Left lung (tissue), 10 donors: ENCODE measurements around the gene CYP27C1. TPM values are rescaled to one million over a fixed set of nuclear protein-coding genes. Genes with fewer than 3 reads are reported as not detected.

Experiments used
- ATAC-seq: fragments of 200-7000 bp; cut with Tn5 transposase; one replicate; pipeline ENCODE4 v1.9.1; 2020; ENCODE audit warnings: moderate library complexity
- DNase-seq, 4 donors: peaks; one replicate each; pipeline ENCODE4 v3.0.0-alpha.2; 2013 to 2020
- H3K27ac ChIP-seq, 2 donors: fragments of 200-600 bp; sonication (generic) in 1 of 2; one replicate each; pipeline versions ENCODE4 v1.5.0 to v1.8.0; 2020 to 2021
- H3K27me3 ChIP-seq, 2 donors: fragments of 200-600 bp; sonication (generic) in 1 of 2; one replicate each; pipeline versions ENCODE4 v1.5.0 to v1.8.0; 2020 to 2021
- H3K36me3 ChIP-seq, 2 donors: fragments of 200-600 bp; sonication (generic) in 1 of 2; one replicate each; pipeline versions ENCODE4 v1.5.0 to v1.8.0; 2020 to 2021
- H3K4me1 ChIP-seq, 2 donors: fragments of 200-600 bp; one replicate each; pipeline ENCODE4 v1.8.0; 2021
- H3K4me3 ChIP-seq, 2 donors: fragments of 200-600 bp; sonication (generic) in 1 of 2; one replicate each; pipeline versions ENCODE4 v1.5.0 to v1.8.0; 2020 to 2021; ENCODE audit warnings: mild to moderate bottlenecking in 1 of 2
- H3K9me3 ChIP-seq, 2 donors: fragments of 200-600 bp; sonication (generic) in 1 of 2; one replicate each; pipeline versions ENCODE4 v1.5.0 to v1.8.0; 2020 to 2021
- intact Hi-C, 2 donors: fragments of 100-400 bp; cut with DNase I; formaldehyde crosslinking; loops; one replicate each; pipeline versions ENCODE4 v1.11.2 to v1.14.2; 2022
- polyA plus RNA-seq, 6 donors: library from polyadenylated mRNA; unstranded; fragments of 120-200 nt; gene quantifications; one replicate each; pipeline ENCODE4 v1.2.1, GENCODE V29; 2013; ENCODE audit not compliant: insufficient read length in 6 of 6
- total RNA-seq, 2 donors: library from RNA; stranded (reverse); fragmentation: NEBNext Ultra II Directional; extraction: Animal tissue kit (Norgen Biotek cat#: 25700); gene quantifications; one replicate each; pipeline ENCODE4 v1.2.1, GENCODE V29; 2021
- TF ChIP-seq, protein P1 (sequence below), 2 donors: fragments of 200-600 bp; sonication (generic) in 1 of 2; IDR thresholded peaks; one replicate each; pipeline versions ENCODE4 v1.5.0 to v1.8.0; 2021; ENCODE audit warnings: antibody characterized with exemption in 2 of 2
- donor health status: DM: no; HTN: yes; CAD: no.
- donor health status: DM: no; HTN: no; CAD: no.

The CYP27C1 gene
- total and polyA plus RNA-seq, 8 donors = 0.10 to 13.2 (median 10.4) TPM

DNA sequence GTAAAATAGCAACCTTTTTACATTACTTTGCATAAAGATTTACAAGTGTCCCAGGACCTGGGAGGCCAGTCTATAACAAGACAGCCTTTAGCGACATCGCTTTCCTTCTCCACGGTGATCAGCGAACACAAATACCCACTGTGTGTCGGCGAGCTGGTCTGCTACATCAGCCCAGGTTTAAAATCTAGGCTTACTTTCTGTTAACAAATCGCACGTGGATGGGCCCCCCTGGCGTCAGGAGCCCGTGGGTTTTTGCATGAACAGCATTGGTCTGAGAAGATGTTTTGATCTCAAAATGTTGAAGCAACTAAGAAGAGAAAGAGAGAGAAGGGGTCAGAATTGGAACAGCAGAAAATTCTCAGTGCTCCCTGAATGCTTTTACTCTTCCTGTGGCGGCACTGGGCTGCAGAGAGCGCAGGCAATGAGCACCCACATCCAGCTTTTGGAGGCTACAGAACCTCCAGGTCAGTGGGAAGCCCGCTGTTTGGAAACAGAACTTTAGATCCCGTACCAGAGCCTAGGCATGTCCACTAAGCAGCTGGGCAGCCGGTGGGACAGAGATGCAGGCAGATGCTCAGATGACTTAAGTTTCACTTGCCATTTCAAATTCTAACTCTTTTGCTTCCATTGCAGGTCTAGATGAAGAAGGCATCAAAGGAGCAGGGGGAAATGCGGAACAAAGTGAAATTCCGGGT, 32.9 kb downstream of the CYP27C1 start:
- Histone ChIP-seq H3K4me3 (no peak overlapping the region), H3K27ac (no peak overlapping the region), H3K9me3 (no peaks in the 10 kb centered on the region), H3K27me3 (peaks cover 0 to 6% of the 10 kb centered on the region in 2 donors), H3K4me1 (no peaks in the 10 kb centered on the region), H3K36me3 (no peaks in the 10 kb centered on the region)
- ATAC-seq (no peak), DNase-seq (no peak)
- intact Hi-C loops = no loop called here
- TF ChIP-seq, protein P1, sequence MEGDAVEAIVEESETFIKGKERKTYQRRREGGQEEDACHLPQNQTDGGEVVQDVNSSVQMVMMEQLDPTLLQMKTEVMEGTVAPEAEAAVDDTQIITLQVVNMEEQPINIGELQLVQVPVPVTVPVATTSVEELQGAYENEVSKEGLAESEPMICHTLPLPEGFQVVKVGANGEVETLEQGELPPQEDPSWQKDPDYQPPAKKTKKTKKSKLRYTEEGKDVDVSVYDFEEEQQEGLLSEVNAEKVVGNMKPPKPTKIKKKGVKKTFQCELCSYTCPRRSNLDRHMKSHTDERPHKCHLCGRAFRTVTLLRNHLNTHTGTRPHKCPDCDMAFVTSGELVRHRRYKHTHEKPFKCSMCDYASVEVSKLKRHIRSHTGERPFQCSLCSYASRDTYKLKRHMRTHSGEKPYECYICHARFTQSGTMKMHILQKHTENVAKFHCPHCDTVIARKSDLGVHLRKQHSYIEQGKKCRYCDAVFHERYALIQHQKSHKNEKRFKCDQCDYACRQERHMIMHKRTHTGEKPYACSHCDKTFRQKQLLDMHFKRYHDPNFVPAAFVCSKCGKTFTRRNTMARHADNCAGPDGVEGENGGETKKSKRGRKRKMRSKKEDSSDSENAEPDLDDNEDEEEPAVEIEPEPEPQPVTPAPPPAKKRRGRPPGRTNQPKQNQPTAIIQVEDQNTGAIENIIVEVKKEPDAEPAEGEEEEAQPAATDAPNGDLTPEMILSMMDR (IDR thresholded peaks at IDR 0.05) = no peak

DNA sequence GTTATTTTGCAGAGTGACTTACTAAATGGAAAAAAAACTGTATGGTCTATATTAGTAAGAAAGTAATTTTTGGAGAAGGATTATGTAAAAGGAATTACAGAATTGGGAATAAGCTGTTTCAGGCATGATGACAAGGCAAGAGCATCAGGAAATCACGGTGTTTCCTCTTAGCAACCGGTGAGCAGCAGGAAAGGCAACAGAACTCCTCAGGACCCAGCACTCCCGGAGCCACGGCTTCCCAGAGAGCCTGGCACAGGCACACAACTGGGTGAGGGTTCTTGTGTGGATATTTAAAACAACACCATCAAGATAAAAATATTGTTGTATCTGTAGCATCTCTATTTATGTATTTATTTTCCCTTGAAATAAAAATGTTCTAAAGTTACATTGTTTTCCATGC, 34.4 kb downstream of the CYP27C1 start:
- TF ChIP-seq, protein P1 (IDR thresholded peaks at IDR 0.05) = no peak
- no peaks in the 10 kb centered on the region for H3K4me1 ChIP-seq
- ATAC-seq (no peak), DNase-seq (no peak)
- no peaks in the 10 kb centered on the region for H3K36me3 ChIP-seq
- no peaks in the 10 kb centered on the region for H3K27me3 ChIP-seq
- no peak overlapping the region for H3K27ac ChIP-seq
- H3K4me3 ChIP-seq = no peak overlapping the region
- peaks cover 0 to 2% of the 10 kb centered on the region in 2 donors for H3K9me3 ChIP-seq
- intact Hi-C loops = no loop called here

DNA sequence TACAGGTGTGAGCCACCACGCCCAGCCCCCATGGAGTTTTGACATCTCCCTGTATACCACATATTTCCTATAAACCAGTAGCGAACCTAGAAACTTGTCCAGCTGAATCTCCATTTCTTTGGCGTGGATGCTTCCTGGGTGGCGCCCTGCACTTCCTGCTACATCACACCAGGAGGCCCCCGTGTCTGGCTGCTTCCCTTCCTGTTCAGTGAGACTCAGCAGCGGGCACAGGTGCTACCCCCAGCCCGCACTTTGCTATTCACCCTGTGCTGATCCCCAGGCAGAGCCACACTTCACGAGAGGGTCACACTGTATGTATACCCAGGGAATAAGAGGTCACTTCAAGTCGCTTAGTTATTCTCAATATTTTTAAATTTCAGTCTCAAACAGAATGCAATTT, 35.0 kb downstream of the CYP27C1 start:
- Histone ChIP-seq H3K9me3 (peaks cover 0 to 8% of the 10 kb centered on the region in 2 donors), H3K4me3 (no peak overlapping the region), H3K4me1 (no peaks in the 10 kb centered on the region), H3K27ac (no peak overlapping the region), H3K36me3 (no peaks in the 10 kb centered on the region), H3K27me3 (no peaks in the 10 kb centered on the region)
- no peak for ATAC-seq
- intact Hi-C loops = no loop called here
- TF ChIP-seq, protein P1 (IDR thresholded peaks at IDR 0.05) = no peak
- DNase-seq = no peak

DNA sequence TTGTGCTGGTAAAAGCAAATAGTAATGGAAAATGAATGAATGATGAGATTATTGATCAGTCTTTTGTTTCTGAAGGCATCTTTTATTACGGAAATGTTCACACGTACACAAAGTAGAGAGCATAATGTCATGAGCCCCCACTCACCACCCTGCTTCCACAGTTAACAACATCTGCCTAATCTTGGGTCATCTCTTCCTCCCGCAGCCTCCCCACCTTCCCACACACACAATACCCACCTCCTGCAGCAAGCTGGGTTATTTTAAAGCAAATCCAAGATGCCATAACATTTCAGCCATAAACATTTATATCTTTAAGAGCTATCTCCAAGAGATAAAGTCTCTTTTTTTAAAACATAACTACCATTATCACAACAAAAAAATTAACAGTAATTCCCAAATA, 36.3 kb downstream of the CYP27C1 start:
- TF ChIP-seq, protein P1 (IDR thresholded peaks at IDR 0.05) = no peak
- intact Hi-C loops = no loop called here
- ATAC-seq (no peak), DNase-seq (no peak)
- peaks cover 0 to 12% of the 10 kb centered on the region in 2 donors for H3K9me3 ChIP-seq
- H3K36me3 ChIP-seq = no peaks in the 10 kb centered on the region
- no peak overlapping the region for H3K27ac ChIP-seq
- H3K27me3 ChIP-seq = no peaks in the 10 kb centered on the region
- no peaks in the 10 kb centered on the region for H3K4me1 ChIP-seq
- H3K4me3 ChIP-seq = no peak overlapping the region

DNA sequence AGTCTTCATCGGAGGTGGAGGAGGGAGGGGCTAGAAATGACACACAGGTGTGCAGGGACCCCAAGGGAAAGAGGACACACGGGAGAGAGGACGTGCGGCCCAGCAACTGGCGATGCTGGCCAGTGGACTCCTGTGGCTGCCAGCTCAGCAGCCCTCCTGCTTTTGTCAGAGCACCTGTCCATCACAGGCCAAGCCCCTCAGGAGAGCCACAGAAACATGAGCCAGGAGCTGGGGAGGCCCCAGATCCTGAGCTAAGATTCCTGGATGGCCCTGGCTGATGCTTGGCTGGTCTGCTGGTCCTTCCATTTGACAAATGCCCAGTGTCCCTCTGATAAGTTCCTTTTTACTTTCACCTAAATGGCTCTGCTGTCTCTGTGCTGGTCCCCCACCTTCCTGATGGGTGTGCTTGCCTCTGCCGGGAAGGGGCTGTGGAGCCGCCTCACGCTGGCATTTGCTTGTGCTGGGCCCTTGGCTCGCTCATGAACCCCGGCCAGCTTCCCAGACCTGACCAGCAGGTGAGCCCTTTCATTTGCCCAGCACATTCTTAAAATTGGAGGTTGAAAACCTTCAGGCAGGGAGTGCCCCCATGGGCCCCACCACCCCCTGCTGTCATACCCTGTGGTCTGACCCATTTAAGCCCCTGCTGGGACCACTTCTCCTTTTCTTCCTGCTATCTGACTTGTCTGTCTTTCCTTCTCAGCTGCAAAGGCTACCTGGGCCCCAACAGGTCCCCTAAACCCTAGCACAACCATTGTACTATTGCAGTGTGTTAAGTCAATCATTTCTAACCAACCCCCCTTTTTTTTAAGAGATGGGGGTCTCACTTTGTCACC, 37.3 kb downstream of the CYP27C1 start:
- TF ChIP-seq, protein P1 (IDR thresholded peaks at IDR 0.05) = no peak
- no peak for ATAC-seq
- no peaks in the 10 kb centered on the region for H3K36me3 ChIP-seq
- intact Hi-C loops = no loop called here
- no peak overlapping the region for H3K4me3 ChIP-seq
- no peak for DNase-seq
- H3K27ac ChIP-seq = no peak overlapping the region
- no peaks in the 10 kb centered on the region for H3K4me1 ChIP-seq
- H3K9me3 ChIP-seq = peaks cover 0 to 12% of the 10 kb centered on the region in 2 donors
- H3K27me3 ChIP-seq = no peaks in the 10 kb centered on the region
